Endothelial cell of umbilical vein (primary cell): ENCODE measurements around the gene RAB37. TPM values are rescaled to one million over a fixed set of nuclear protein-coding genes. Genes with fewer than 3 reads are reported as not detected.

Experiments
- BruUV-seq: library from RNA; stranded (reverse); fragments of 400-500 nt; replicated peaks from 2 replicates; lab custom pipeline; 2021; lab: Mats Ljungman, UMichigan
- CTCF ChIA-PET: fragments of 300-600, 350-600 bp; sonication (Branson Sonifier 250); formaldehyde crosslinking; loops from one replicate; lab custom pipeline; 2021; ENCODE audit warnings: antibody characterized with exemption, inconsistent platforms; lab: Charles Lee
- POLR2A ChIA-PET: fragments of 300-600, 350-600 bp; sonication (Branson Sonifier 250); formaldehyde crosslinking; loops from one replicate; lab custom pipeline; 2021; ENCODE audit warnings: antibody characterized with exemption, inconsistent platforms; lab: Charles Lee
- DNase-seq: peaks from one replicate; pipeline ENCODE4 v3.0.0-alpha.2; 2011; ENCODE audit warnings: low read depth, low spot score
- FAIRE-seq: peaks from 2 replicates; lab custom pipeline; 2011; peaks lifted over from hg19 to GRCh38; lab: Jason Lieb, UNC
- H2AFZ ChIP-seq: 2 replicates; pipeline ENCODE4 v1.6.0; 2012; ENCODE audit warnings: low read depth, low read length, control low read depth, inconsistent platforms
- H3K27ac ChIP-seq: 2 replicates; pipeline ENCODE4 v1.5.1; 2011; ENCODE audit warnings: low read depth, mild to moderate bottlenecking, control low read depth, low read length, moderate library complexity; ENCODE audit not compliant: insufficient read depth
- H3K27me3 ChIP-seq, 2 experiments: 2 replicates each; pipeline versions ENCODE4 v1.6.0 to v1.6.1; 2011; ENCODE audit warnings: low read length in 2 of 2, mixed read lengths in 1 of 2; ENCODE audit not compliant: control insufficient read depth in 2 of 2, insufficient read depth in 2 of 2
- H3K36me3 ChIP-seq, 2 experiments: 2 replicates in 1 of 2; 3 replicates in 1 of 2; pipeline ENCODE4 v1.5.1; 2011; ENCODE audit warnings: low read length in 2 of 2, mild to moderate bottlenecking in 1 of 2, moderate library complexity in 1 of 2; ENCODE audit not compliant: control insufficient read depth in 2 of 2, insufficient read depth in 2 of 2; ENCODE audit errors: extremely low read depth in 1 of 2
- H3K4me1 ChIP-seq: 3 replicates; pipeline ENCODE4 v1.5.1; 2011; ENCODE audit warnings: mild to moderate bottlenecking, low read length; ENCODE audit not compliant: control insufficient read depth, insufficient read depth; ENCODE audit errors: extremely low read depth
- H3K4me2 ChIP-seq: 2 replicates; pipeline ENCODE4 v1.6.1; 2011; ENCODE audit warnings: low read length, control low read depth, mixed read lengths; ENCODE audit not compliant: insufficient read depth
- H3K4me3 ChIP-seq, 3 experiments: fragments of 200-600 bp in 1 of 3; sonication (generic), shearing (Covaris generic) in 1 of 3; replicated peaks in 1 of 3; 2 replicates each; pipeline ENCODE4 v1.5.1; 2011 to 2016; ENCODE audit warnings: control low read depth in 3 of 3, low read length in 3 of 3, mild to moderate bottlenecking in 2 of 3, inconsistent platforms in 1 of 3, low read depth in 1 of 3, moderate library complexity in 1 of 3; ENCODE audit not compliant: insufficient read depth in 1 of 3
- H3K79me2 ChIP-seq: 2 replicates; pipeline ENCODE4 v1.6.0; 2012; ENCODE audit warnings: low read length, inconsistent platforms; ENCODE audit not compliant: control insufficient read depth, insufficient read depth
- H3K9ac ChIP-seq: replicated peaks from 2 replicates; pipeline ENCODE3; 2011; ENCODE audit warnings: low read length, control low read depth; ENCODE audit not compliant: insufficient read depth; ENCODE audit errors: extremely low read depth
- H3K9me1 ChIP-seq: replicated peaks from 3 replicates; pipeline ENCODE4 v1.6.0; 2011; ENCODE audit warnings: mild to moderate bottlenecking, low read length; ENCODE audit not compliant: control insufficient read depth, insufficient read depth; ENCODE audit errors: extremely low read depth
- H3K9me3 ChIP-seq: replicated peaks from 2 replicates; pipeline ENCODE4 v1.5.1; 2012; ENCODE audit warnings: low read length, inconsistent platforms; ENCODE audit not compliant: control insufficient read depth, insufficient read depth
- H4K20me1 ChIP-seq: replicated peaks from 2 replicates; pipeline ENCODE3; 2011; ENCODE audit warnings: mild to moderate bottlenecking, low read length; ENCODE audit not compliant: control insufficient read depth, insufficient read depth; ENCODE audit errors: extremely low read depth
- CTCF ChIP-seq, 2 donors: IDR thresholded peaks; 1 replicate in 1 of 2; 2 replicates in 1 of 2; pipeline ENCODE4 v1.5.1; 2011; ENCODE audit warnings: low read length in 2 of 2, mild to moderate bottlenecking in 2 of 2, moderate library complexity in 2 of 2, control low read depth in 1 of 2, inconsistent platforms in 1 of 2, low read depth in 1 of 2; ENCODE audit not compliant: insufficient read depth in 1 of 2; ENCODE audit errors: extremely low read depth in 1 of 2
- EZH2 ChIP-seq: IDR thresholded peaks from 2 replicates; pipeline ENCODE4 v1.6.1; 2012; ENCODE audit warnings: borderline replicate concordance, low read depth, mild to moderate bottlenecking, moderate library complexity, low read length, inconsistent platforms; ENCODE audit not compliant: severe bottlenecking
- FOS ChIP-seq: IDR thresholded peaks from 2 replicates; pipeline ENCODE4 v1.6.1; 2011; ENCODE audit warnings: mild to moderate bottlenecking, low read length, moderate library complexity, borderline replicate concordance; ENCODE audit not compliant: insufficient read depth
- GATA2 ChIP-seq: IDR thresholded peaks from 2 replicates; pipeline ENCODE4 v1.7.0; 2011; ENCODE audit warnings: low read depth, mild to moderate bottlenecking, moderate library complexity, mixed read lengths, low read length; ENCODE audit not compliant: insufficient read length, insufficient read depth
- JUN ChIP-seq: IDR thresholded peaks from 2 replicates; pipeline ENCODE4 v1.6.1; 2011; ENCODE audit warnings: borderline replicate concordance, low read depth; ENCODE audit not compliant: insufficient read length, insufficient read depth
- MYC ChIP-seq: IDR thresholded peaks from one replicate; pipeline ENCODE4 v1.6.1; 2011; ENCODE audit warnings: mild to moderate bottlenecking, low read depth, low read length
- POLR2A ChIP-seq: IDR thresholded peaks from 2 replicates; pipeline ENCODE4 v1.6.1; 2012; ENCODE audit warnings: low read depth, mild to moderate bottlenecking, control low read depth, low read length
- POLR2AphosphoS5 ChIP-seq: IDR thresholded peaks from 2 replicates; pipeline ENCODE4 v1.6.1; 2012; ENCODE audit warnings: low read depth, mild to moderate bottlenecking, control low read depth, low read length, moderate library complexity; ENCODE audit not compliant: insufficient read depth
- dilution Hi-C: fragments of 300-500 bp; cut with MboI; formaldehyde crosslinking; loops from one replicate; pipeline ENCODE4 v1.15.0; 2019; ENCODE audit warnings: low sequenced_read_pairs; ENCODE audit not compliant: extremely low pct_ligation_motif_present
- intact Hi-C: fragments of 100-400 bp; cut with micrococcal nuclease; formaldehyde crosslinking; loops from one replicate; pipeline ENCODE4 v1.10.0; 2022
- polyA plus RNA-seq, 4 experiments: library from polyadenylated mRNA; depleted of rRNA in 3 of 4; stranded (reverse) in 3 of 4; unstranded in 1 of 4; fragments of >200 nt; gene quantifications; 2 replicates each; pipeline versions ENCODE4 v1.2.1 to v1.2.3, GENCODE V29; 2011 to 2012; ENCODE audit warnings: missing spikeins in 1 of 4
- total RNA-seq: library from RNA; stranded (reverse); gene quantifications from 2 replicates; pipeline ENCODE4 v1.2.3, GENCODE V29; 2021
- TF ChIP-seq, protein P1 (sequence below): IDR thresholded peaks from 2 replicates; pipeline ENCODE4 v1.6.1; 2011; ENCODE audit not compliant: insufficient read depth, insufficient read length

RAB37 gene
- total and polyA plus RNA-seq, 2 donors (not counting 3 experiments of a cell fraction or from before 2014, with no cell fraction given): 0.11 TPM; not detected in 1

- FAIRE-seq: no peak
- ChIA-PET CTCF (interaction anchor here (3.3 to 3.5 kb wide), 2 partner anchors 12 to 13 kb away, joined by 14 to 25 read pairs; no protein-coding TSS in a partner anchor), POLR2A (no interaction called here)
- Histone ChIP-seq H3K9ac (no peak overlapping the region), H2AFZ (no peak overlapping the region), H3K4me3 (no peak overlapping the region), H3K9me1 (no peaks in the 10 kb centered on the region), H3K9me3 (no peaks in the 10 kb centered on the region), H3K4me1 (peaks cover 7% of the 10 kb centered on the region), H3K27me3 (no peaks in the 10 kb centered on the region), H3K79me2 (no peaks in the 10 kb centered on the region), H3K36me3 (no peaks in the 10 kb centered on the region), H3K27ac (no peak overlapping the region), H3K4me2 (no peak overlapping the region), H4K20me1 (no peaks in the 10 kb centered on the region)
- TF ChIP-seq MYC: no peak
- TF ChIP-seq FOS: no peak
- TF ChIP-seq JUN: no peak
- TF ChIP-seq POLR2A: no peak
- no peak for TF ChIP-seq GATA2
- no peak for TF ChIP-seq EZH2
- TF ChIP-seq, protein P1, sequence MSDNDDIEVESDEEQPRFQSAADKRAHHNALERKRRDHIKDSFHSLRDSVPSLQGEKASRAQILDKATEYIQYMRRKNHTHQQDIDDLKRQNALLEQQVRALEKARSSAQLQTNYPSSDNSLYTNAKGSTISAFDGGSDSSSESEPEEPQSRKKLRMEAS: no peak
- no peak for TF ChIP-seq POLR2AphosphoS5
- TF ChIP-seq CTCF (IDR thresholded peaks at IDR 0.05; ENCODE audit: extremely low read depth in 1 of 2, insufficient read depth in 1 of 2, low read depth in 1 of 2, low read length in 2 of 2): no peak
- DNase-seq: no peak
- no TSS peak for BruUV-seq
- dilution Hi-C loops (no loop called here), intact Hi-C loops (no loop called here)
Measured at GRCh38 chr17:74759243-74759801, 22.3 kb downstream of the RAB37 start.
